Liver (tissue), 9 donors: ENCODE data around the gene HIP1R. TPM values are rescaled to one million over a fixed set of nuclear protein-coding genes. Genes with fewer than 3 reads are reported as not detected.
"Not testable (repeated sequence)": the region's sequence is repeated elsewhere in the genome, so short reads cannot be mapped to it uniquely, and the experiment has no call there.

Source experiments
- DNase-seq: peaks from one replicate; pipeline ENCODE4 v3.0.0-alpha.2; 2017; ENCODE audit warnings: low spot score
- H3K27ac ChIP-seq, 2 donors: one replicate each; pipeline ENCODE4 v1.7.0; 2013; ENCODE audit warnings: inconsistent platforms in 2 of 2, low read length in 2 of 2, control low read depth in 1 of 2, low read depth in 1 of 2, mild to moderate bottlenecking in 1 of 2
- H3K27me3 ChIP-seq, 4 donors: one replicate each; pipeline versions ENCODE4 v1.6.1 to v1.7.0; 2013; ENCODE audit warnings: low read length in 3 of 4, inconsistent platforms in 1 of 4, mild to moderate bottlenecking in 1 of 4, moderate library complexity in 1 of 4; ENCODE audit not compliant: control insufficient read depth in 4 of 4, insufficient read depth in 4 of 4
- H3K36me3 ChIP-seq, 4 donors: one replicate each; pipeline versions ENCODE4 v1.6.1 to v1.7.0; 2013; ENCODE audit warnings: low read length in 3 of 4, mild to moderate bottlenecking in 3 of 4, low read depth in 1 of 4, moderate library complexity in 1 of 4; ENCODE audit not compliant: control insufficient read depth in 4 of 4, insufficient read depth in 3 of 4
- H3K4me1 ChIP-seq, 4 donors: one replicate each; pipeline versions ENCODE4 v1.6.1 to v1.7.0; 2013; ENCODE audit warnings: low read length in 3 of 4, mild to moderate bottlenecking in 3 of 4, moderate library complexity in 1 of 4; ENCODE audit not compliant: control insufficient read depth in 4 of 4, insufficient read depth in 4 of 4
- H3K4me3 ChIP-seq, 3 donors: one replicate each; pipeline versions ENCODE4 v1.6.1 to v1.7.0; 2013; ENCODE audit warnings: low read length in 3 of 3, control low read depth in 1 of 3, low read depth in 1 of 3, mild to moderate bottlenecking in 1 of 3
- H3K9ac ChIP-seq, 2 donors: one replicate each; pipeline ENCODE4 v1.7.0; 2013; ENCODE audit warnings: low read length in 2 of 2, mild to moderate bottlenecking in 2 of 2, moderate library complexity in 2 of 2, control low read depth in 1 of 2, low read depth in 1 of 2
- H3K9me3 ChIP-seq, 4 donors: one replicate each; pipeline versions ENCODE4 v1.6.1 to v1.7.0; 2013; ENCODE audit warnings: low read length in 3 of 4; ENCODE audit not compliant: control insufficient read depth in 4 of 4
- EGR1 ChIP-seq, 2 donors: IDR thresholded peaks; 2 replicates each; pipeline ENCODE4 v1.6.1; 2016 to 2018; ENCODE audit warnings: antibody characterized with exemption in 2 of 2, low read depth in 2 of 2
- JUND ChIP-seq, 2 donors: IDR thresholded peaks; 2 replicates each; pipeline ENCODE4 v1.6.1; 2016; ENCODE audit warnings: antibody characterized with exemption in 2 of 2
- RAD21 ChIP-seq, 2 donors: IDR thresholded peaks; 2 replicates each; pipeline ENCODE4 v1.6.1; 2016; ENCODE audit warnings: antibody characterized with exemption in 2 of 2, mild to moderate bottlenecking in 2 of 2
- SP1 ChIP-seq: IDR thresholded peaks from 2 replicates; pipeline ENCODE4 v1.6.1; 2018; ENCODE audit warnings: antibody characterized with exemption, mild to moderate bottlenecking
- TAF1 ChIP-seq: conservative IDR thresholded peaks from 2 replicates; pipeline ENCODE4 v1.6.1; 2016; ENCODE audit warnings: antibody characterized with exemption, mild to moderate bottlenecking
- YY1 ChIP-seq: IDR thresholded peaks from 2 replicates; pipeline ENCODE4 v1.6.1; 2016; ENCODE audit warnings: antibody characterized with exemption, mild to moderate bottlenecking
- WGBS: extraction: QIAGEN DNeasy Blood & Tissue Kit; methylation state at CpG from one replicate; pipeline ENCODE4 v1.1.7; 2013; 5-methylcytosine and 5-hydroxymethylcytosine counted together
- polyA plus RNA-seq, 2 donors: library from polyadenylated mRNA; stranded (reverse) in 1 of 2; unstranded in 1 of 2; fragments of 200-250 nt in 1 of 2; fragments of >200 nt in 1 of 2; fragmentation: Nextera tagmentation in 1 of 2; extraction: Ambion mirVana in 1 of 2; gene quantifications; one replicate each; pipeline versions ENCODE4 v1.2.1 to v1.2.3, GENCODE V29; 2013 to 2015
- total RNA-seq, 2 donors: library from RNA; depleted of rRNA; stranded (reverse); fragments of >200 nt; gene quantifications; one replicate each; pipeline ENCODE4 v1.2.3, GENCODE V29; 2014
- TF ChIP-seq, protein P1 (sequence below): IDR thresholded peaks from 2 replicates; pipeline ENCODE4 v1.6.1; 2016; ENCODE audit warnings: antibody characterized with exemption
- TF ChIP-seq, protein P2 (sequence below): fragments of 150-350 bp; IDR thresholded peaks from 2 replicates; pipeline ENCODE4 v1.5.1; 2017; ENCODE audit warnings: improper control_type of control experiment, low read depth, low read length; ENCODE audit not compliant: missing input control
- TF ChIP-seq, protein P3 (sequence below): IDR thresholded peaks from 2 replicates; pipeline ENCODE4 v1.6.1; 2016; ENCODE audit warnings: antibody characterized with exemption, mild to moderate bottlenecking
- donor health status: healthy.
- donor health status: healthy.
- donor health status: healthy.
- donor health status: healthy.
- donor health status: healthy.

Gene HIP1R
- total and polyA plus RNA-seq, 4 donors: 12.4 to 52.5 (median 17.0) TPM

DNA sequence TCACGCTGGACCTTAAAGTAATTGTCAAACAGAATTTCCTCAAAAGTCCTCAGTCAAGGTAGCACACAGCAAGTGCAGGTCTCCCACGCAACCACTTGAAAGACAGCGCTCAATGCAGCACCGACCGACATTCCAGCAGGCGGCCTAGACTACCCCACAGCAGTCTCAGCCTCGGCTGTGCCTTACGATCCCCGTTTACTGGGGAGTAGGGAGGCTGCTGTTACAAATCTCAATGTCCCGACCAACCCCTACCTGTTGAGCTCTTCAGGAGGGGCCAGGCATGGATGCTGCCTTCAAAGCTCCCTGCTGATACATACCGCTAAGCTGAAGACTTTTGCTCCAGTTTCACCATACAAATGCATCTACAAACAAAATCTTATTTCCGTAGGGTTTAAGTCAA is 38.8 kb downstream of the HIP1R start:
- Histone ChIP-seq H3K4me1 (peaks cover 12 to 55% (median 46%) of the 10 kb centered on the region in 4 donors), H3K36me3 (peaks cover 0 to 7% (median 2%) of the 10 kb centered on the region in 4 donors), H3K9ac (no peak overlapping the region), H3K4me3 (no peak overlapping the region), H3K9me3 (no peaks in the 10 kb centered on the region), H3K27ac (no peak overlapping the region), H3K27me3 (no peaks in the 10 kb centered on the region)
- WGBS: 94% methylated on average over 12 of the region's 12 CpGs
- DNase-seq: no peak
- TF ChIP-seq JUND (IDR thresholded peaks at IDR 0.05) (no peak), RAD21 (IDR thresholded peaks at IDR 0.05) (no peak), SP1 (no peak), EGR1 (IDR thresholded peaks at IDR 0.05; ENCODE audit: low read depth in 2 of 2) (no peak)
- TF ChIP-seq, protein P1, sequence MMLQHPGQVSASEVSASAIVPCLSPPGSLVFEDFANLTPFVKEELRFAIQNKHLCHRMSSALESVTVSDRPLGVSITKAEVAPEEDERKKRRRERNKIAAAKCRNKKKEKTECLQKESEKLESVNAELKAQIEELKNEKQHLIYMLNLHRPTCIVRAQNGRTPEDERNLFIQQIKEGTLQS: no peak
- TF ChIP-seq, protein P2, sequence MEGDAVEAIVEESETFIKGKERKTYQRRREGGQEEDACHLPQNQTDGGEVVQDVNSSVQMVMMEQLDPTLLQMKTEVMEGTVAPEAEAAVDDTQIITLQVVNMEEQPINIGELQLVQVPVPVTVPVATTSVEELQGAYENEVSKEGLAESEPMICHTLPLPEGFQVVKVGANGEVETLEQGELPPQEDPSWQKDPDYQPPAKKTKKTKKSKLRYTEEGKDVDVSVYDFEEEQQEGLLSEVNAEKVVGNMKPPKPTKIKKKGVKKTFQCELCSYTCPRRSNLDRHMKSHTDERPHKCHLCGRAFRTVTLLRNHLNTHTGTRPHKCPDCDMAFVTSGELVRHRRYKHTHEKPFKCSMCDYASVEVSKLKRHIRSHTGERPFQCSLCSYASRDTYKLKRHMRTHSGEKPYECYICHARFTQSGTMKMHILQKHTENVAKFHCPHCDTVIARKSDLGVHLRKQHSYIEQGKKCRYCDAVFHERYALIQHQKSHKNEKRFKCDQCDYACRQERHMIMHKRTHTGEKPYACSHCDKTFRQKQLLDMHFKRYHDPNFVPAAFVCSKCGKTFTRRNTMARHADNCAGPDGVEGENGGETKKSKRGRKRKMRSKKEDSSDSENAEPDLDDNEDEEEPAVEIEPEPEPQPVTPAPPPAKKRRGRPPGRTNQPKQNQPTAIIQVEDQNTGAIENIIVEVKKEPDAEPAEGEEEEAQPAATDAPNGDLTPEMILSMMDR: no peak

DNA sequence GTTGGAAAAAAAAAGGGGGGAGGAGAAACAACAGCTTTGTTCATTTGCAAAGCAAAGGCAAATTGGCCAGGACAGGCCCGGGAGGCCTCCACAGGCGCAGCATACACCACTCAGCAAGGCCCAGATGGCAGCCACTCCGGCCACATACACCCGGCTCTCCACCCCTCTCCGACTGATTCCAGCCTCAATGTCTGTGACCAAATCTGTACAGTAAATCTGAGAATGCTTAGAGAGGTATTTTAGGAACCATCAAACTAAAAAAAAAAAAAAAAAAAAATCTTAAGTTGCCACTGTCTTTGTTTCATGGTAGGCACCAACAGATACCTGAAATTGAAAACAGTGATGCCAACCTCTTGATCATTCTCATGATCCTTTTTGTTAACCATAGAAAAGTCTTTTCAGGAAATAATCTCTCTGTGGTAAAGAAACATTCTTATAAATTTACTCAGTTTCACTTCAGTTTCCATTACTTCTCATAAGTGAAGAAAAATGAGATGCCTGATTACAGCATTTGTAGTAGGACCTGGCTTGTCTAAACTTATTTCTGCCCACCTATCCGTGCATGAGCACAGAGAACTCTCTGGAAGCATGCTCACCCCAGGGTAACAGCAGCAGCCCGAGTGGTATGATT is 40.4 kb downstream of the HIP1R start:
- Histone ChIP-seq H3K36me3 (no peaks in the 10 kb centered on the region), H3K9ac (no peak overlapping the region), H3K27ac (no peak overlapping the region), H3K9me3 (no peaks in the 10 kb centered on the region), H3K4me1 (peaks cover 9 to 39% (median 35%) of the 10 kb centered on the region in 4 donors), H3K4me3 (no peak overlapping the region), H3K27me3 (no peaks in the 10 kb centered on the region)
- 86% methylated on average over 7 of the region's 7 CpGs for WGBS
- TF ChIP-seq YY1 (no peak), TAF1 (no peak)
- TF ChIP-seq, protein P3, sequence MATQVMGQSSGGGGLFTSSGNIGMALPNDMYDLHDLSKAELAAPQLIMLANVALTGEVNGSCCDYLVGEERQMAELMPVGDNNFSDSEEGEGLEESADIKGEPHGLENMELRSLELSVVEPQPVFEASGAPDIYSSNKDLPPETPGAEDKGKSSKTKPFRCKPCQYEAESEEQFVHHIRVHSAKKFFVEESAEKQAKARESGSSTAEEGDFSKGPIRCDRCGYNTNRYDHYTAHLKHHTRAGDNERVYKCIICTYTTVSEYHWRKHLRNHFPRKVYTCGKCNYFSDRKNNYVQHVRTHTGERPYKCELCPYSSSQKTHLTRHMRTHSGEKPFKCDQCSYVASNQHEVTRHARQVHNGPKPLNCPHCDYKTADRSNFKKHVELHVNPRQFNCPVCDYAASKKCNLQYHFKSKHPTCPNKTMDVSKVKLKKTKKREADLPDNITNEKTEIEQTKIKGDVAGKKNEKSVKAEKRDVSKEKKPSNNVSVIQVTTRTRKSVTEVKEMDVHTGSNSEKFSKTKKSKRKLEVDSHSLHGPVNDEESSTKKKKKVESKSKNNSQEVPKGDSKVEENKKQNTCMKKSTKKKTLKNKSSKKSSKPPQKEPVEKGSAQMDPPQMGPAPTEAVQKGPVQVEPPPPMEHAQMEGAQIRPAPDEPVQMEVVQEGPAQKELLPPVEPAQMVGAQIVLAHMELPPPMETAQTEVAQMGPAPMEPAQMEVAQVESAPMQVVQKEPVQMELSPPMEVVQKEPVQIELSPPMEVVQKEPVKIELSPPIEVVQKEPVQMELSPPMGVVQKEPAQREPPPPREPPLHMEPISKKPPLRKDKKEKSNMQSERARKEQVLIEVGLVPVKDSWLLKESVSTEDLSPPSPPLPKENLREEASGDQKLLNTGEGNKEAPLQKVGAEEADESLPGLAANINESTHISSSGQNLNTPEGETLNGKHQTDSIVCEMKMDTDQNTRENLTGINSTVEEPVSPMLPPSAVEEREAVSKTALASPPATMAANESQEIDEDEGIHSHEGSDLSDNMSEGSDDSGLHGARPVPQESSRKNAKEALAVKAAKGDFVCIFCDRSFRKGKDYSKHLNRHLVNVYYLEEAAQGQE: no peak
- DNase-seq: no peak

DNA sequence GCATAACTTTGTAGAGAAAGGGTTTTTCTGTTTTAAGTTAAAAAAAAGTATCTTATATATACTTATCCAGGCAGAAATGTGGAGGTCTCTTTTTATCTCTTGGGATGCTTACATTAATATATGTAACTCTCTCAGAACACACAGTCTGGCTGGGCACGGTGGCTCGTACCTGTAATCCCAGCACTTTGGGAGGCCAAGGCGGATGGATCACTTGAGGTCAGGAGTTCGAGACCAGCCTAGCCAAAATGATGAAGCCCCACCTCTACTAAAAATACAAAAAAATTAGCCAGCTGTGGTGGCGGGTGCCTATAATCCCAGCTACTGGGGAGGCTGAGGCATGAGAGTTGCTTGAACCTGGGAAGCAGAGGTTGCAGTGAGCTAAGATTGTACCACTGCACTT is 41.0 kb downstream of the HIP1R start:
- H3K4me1 ChIP-seq: peaks cover 9 to 33% (median 32%) of the 10 kb centered on the region in 4 donors
- not testable (repeated sequence) for H3K27ac ChIP-seq, H3K9me3 ChIP-seq, H3K36me3 ChIP-seq, H3K4me3 ChIP-seq, H3K27me3 ChIP-seq, DNase-seq, H3K9ac ChIP-seq
- WGBS: 94% methylated on average over 5 of the region's 5 CpGs
